ENCODE data around the gene AFF2.

The AFF2 gene

GRCh38 chrX:149013081-149013480 lies 512.7 kb downstream of the AFF2 start:
- no peak for TF ChIP-seq CTCF (conservative IDR thresholded peaks at IDR 0.05)
- H3K27ac ChIP-seq = no peak overlapping the region

GRCh38 chrX:149021159-149021558 lies 520.7 kb downstream of the AFF2 start:
- H3K27ac ChIP-seq = no peak overlapping the region
- TF ChIP-seq CTCF (conservative IDR thresholded peaks at IDR 0.05) = no peak

- H3K27ac ChIP-seq = no peak overlapping the region
- no peak for TF ChIP-seq CTCF (conservative IDR thresholded peaks at IDR 0.05)
Observed at GRCh38 chrX:149022485-149022884, 522.1 kb downstream of the AFF2 start.

GRCh38 chrX:149032449-149032848 lies 532.0 kb downstream of the AFF2 start:
- no peak overlapping the region for H3K27ac ChIP-seq
- TF ChIP-seq CTCF (conservative IDR thresholded peaks at IDR 0.05) = no peak

GRCh38 chrX:149036086-149036485 lies 535.7 kb downstream of the AFF2 start:
- no peak overlapping the region for H3K27ac ChIP-seq
- no peak for TF ChIP-seq CTCF (conservative IDR thresholded peaks at IDR 0.05)

- no peak for TF ChIP-seq CTCF (conservative IDR thresholded peaks at IDR 0.05)
- H3K27ac ChIP-seq = no peak overlapping the region
Observed at GRCh38 chrX:149037281-149037870, 537.0 kb downstream of the AFF2 start.

GRCh38 chrX:149039057-149039456 lies 538.6 kb downstream of the AFF2 start:
- TF ChIP-seq CTCF (conservative IDR thresholded peaks at IDR 0.05) = no peak

More at GRCh38 chrX:149039057-149039456, 538.6 kb downstream of the AFF2 start:
- H3K27ac ChIP-seq = no peak overlapping the region
